C4-2B (cell line): ENCODE data around the gene NSRP1.

Experiments
- CTCF ChIP-seq: fragments of 450-650 bp; conservative IDR thresholded peaks from 2 replicates; pipeline ENCODE4 v1.5.1; 2017; ENCODE audit warnings: mild to moderate bottlenecking
- ZFX ChIP-seq: fragments of 450-650 bp; IDR thresholded peaks from 2 replicates; pipeline ENCODE4 v1.6.1; 2017

GRCh38 chr17:30092886-30093285, 23.7 kb upstream of the NSRP1 start:
- TF ChIP-seq CTCF (no peak), ZFX (no peak)
